Mucosa of gallbladder (tissue), 1 donor: Measurements from ENCODE around the gene COL18A1. TPM values are rescaled to one million over a fixed set of nuclear protein-coding genes. Genes with fewer than 3 reads are reported as not detected.

ENCODE experiments used
- DNase-seq: peaks from one replicate; pipeline ENCODE4 v3.0.0-alpha.2; 2020; ENCODE audit warnings: low spot score
- total RNA-seq: library from RNA; stranded (reverse); gene quantifications from one replicate; pipeline ENCODE4 v1.2.1, GENCODE V29; 2021
- donor health status: DM: no; HTN: no; CAD: no.

The COL18A1 gene
- total RNA-seq, 1 donor from 2014 or later: 172 TPM

- DNase-seq: no peak
These were observed 21.8 kb upstream of the COL18A1 start for GRCh38 chr21:45383111-45383614.

GRCh38 chr21:45383615-45384201 is 21.3 kb upstream of the COL18A1 start:
- DNase-seq: no peak

- no peak for DNase-seq
These were observed 20.1 kb upstream of the COL18A1 start for GRCh38 chr21:45384656-45385548.

GRCh38 chr21:45385549-45386050 is 19.4 kb upstream of the COL18A1 start:
- DNase-seq: no peak

- DNase-seq: no peak
These were observed 18.6 kb upstream of the COL18A1 start for GRCh38 chr21:45386336-45386727.

GRCh38 chr21:45386728-45387371 is 18.1 kb upstream of the COL18A1 start:
- peak; percentile 50 for DNase-seq

- DNase-seq: no peak
These were observed 17.5 kb upstream of the COL18A1 start for GRCh38 chr21:45387506-45387905.

- no peak for DNase-seq
These were observed 16.9 kb upstream of the COL18A1 start for GRCh38 chr21:45388011-45388521.

GRCh38 chr21:45388611-45389296 is 16.2 kb upstream of the COL18A1 start:
- DNase-seq: no peak

- no peak for DNase-seq
These were observed 14.7 kb upstream of the COL18A1 start for GRCh38 chr21:45390121-45390751.

- no peak for DNase-seq
These were observed 13.9 kb upstream of the COL18A1 start for GRCh38 chr21:45390831-45391742.

GRCh38 chr21:45391743-45392572 is 13.0 kb upstream of the COL18A1 start:
- no peak for DNase-seq

GRCh38 chr21:45392573-45392971 is 12.4 kb upstream of the COL18A1 start:
- no peak for DNase-seq

- DNase-seq: no peak
These were observed 11.9 kb upstream of the COL18A1 start for GRCh38 chr21:45393021-45393420.

- DNase-seq: no peak
These were observed 10.9 kb upstream of the COL18A1 start for GRCh38 chr21:45393833-45394638.

- DNase-seq: no peak
These were observed 8.4 kb upstream of the COL18A1 start for GRCh38 chr21:45396620-45396995.

- no peak for DNase-seq
These were observed 7.6 kb upstream of the COL18A1 start for GRCh38 chr21:45397381-45397780.

- DNase-seq: no peak
These were observed 3.9 kb upstream of the COL18A1 start for GRCh38 chr21:45401054-45401518.
